GM12873 (cell line): Measurements from ENCODE around the gene THSD8.

Source experiments
- CTCF ChIP-seq: IDR thresholded peaks from 2 replicates; pipeline ENCODE4 v1.5.1; 2012; ENCODE audit warnings: low read depth, mild to moderate bottlenecking, moderate library complexity, low read length, control low read depth; ENCODE audit not compliant: insufficient read depth; ENCODE audit errors: missing control alignments

The THSD8 gene

DNA sequence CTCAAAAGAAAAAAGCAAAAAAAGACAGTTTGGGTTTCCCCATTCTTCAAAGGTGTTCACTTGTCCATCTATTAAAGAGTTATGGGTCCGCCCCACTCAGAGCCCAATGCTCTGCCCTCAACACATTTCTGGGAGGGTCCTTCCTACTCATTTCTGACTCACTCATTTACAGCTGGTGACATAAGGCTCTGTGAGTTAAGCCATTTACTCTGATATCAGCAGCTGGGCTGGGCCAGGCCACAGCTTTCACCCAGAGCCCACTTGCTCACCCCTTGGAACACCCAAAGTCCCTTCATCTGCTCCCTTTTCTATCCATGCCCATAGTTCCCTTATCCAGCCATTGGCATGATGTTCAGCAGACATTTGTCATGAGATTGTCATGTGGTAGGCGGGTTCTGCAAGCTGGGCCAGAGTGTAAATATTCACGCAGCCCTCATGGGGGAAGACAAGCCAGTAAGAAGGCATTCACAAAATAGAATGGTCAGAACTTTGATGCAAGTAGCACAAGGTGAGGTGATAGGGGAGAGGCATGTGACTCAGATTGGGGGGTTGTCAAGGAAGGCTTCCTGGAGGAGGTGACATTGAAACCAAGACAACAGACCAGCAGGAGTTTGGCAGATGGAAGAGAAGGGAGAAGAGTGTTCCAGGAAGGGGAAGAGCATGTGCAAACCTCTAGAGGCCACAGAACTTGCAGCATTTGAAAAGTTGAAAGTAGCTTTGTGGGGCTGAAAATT, 42.3 kb downstream of the THSD8 start:
- TF ChIP-seq CTCF = no peak

DNA sequence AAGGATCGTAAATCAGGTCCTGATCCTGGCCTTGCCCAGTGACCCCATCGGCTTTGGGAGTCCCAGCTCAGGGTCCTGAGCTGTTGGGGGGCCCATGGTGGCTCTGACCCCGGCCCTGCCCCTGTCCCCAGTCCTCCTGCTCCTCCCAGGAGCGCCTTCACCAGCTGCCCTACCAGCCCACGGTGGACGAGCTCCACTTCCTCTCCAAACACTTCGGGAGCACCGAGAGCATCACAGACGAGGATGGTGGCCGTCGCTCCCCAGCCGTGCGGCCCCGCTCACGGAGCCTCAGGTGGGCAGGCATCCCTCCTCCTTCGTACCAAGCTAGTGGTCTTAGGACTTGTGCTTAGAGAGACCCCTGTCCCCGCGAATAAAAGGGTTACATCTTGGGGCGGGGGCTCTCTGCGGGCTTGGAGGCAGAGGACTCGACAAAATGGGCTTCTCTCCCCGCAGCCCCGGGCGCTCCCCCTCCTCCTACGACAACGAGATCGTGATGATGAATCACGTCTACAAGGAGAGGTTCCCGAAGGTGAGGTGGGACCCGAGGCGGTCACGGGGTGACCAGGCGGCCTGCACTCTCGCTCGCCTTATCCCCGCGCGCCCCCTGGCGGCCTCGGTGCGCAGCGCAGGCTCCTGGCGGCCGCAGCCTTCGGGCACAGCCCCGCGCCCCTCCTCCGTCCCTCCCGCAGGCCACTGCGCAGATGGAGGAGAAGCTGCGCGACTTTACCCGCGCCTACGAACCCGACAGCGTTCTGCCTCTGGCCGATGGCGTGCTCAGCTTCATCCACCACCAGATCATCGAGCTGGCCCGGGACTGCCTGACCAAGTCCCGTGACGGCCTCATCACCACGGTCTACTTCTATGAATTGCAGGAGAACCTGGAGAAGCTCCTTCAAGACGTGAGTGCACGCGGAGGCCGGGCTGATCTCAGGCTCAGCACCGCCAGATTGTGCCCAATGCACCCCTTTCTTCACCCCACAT, 45.6 kb downstream of the THSD8 start:
- TF ChIP-seq CTCF = peak; percentile 99
